ENCODE measurements around the gene KNOP1.

DNA sequence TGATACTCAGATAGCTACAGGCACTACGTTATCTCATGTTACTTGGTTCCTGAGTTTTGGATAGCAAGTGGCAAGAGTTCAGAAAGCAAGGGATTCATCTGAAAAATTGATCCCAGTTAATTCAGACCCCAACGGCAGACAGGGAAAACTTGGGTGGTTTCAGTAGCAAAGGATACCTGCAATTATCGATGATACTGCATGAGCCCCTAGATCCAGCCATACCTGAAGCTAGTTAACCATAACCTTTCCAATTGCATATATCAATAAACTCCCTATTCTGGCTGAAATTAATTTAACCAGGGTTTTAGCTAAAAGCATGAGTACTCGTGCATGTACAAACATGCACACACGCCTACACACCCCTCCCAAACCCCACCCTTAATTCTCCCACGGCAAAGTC, 4.3 kb downstream of the KNOP1 start:
- TF ChIP-seq CTCF (IDR thresholded peaks at IDR 0.05; ENCODE audit: borderline replicate concordance, extremely low read depth, low read length, poor library complexity, severe bottlenecking) (no peak), EZH2 (IDR thresholded peaks at IDR 0.05; ENCODE audit: borderline replicate concordance, low read depth, low read length, severe bottlenecking) (no peak)

Data from DND-41 (cell line).